ACHN (cell line): ENCODE results near the gene TPMT.
"Not testable (repeated sequence)": the region's sequence is repeated elsewhere in the genome, so short reads cannot be mapped to it uniquely, and the experiment has no call there.

ENCODE experiments used
- DNase-seq: peaks from one replicate; pipeline ENCODE4 v3.0.0-alpha.2; 2015
- in situ Hi-C: cut with HindIII; loops from 2 replicates; pipeline ENCODE4 v1.10.0; 2017; ENCODE audit warnings: low sequenced_read_pairs, low pct_ligation_motif_present, low pct_unique_long_range_greater_than_20kb

Gene TPMT

DNA sequence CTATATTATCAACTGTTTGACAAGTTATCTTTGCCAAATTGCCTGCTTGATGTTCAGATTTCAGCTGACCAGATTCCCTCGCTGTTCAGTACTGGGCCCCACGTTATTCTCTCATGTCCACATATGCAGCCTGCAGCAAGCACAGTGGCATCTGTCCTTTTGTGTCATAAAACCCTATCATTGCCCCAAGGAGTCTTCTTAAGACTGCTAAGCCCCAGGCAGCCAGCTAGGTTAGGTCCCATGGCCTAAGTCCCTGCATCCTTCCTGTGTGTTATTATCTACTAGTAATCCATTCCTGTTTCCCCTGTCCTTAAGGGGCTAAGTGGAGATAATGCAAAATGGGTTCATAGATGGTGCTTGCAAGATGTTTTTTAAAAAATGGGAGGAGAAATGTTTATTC, 7.5 kb upstream of the TPMT start:
- in situ Hi-C loops = no loop called here
- no peak for DNase-seq

DNA sequence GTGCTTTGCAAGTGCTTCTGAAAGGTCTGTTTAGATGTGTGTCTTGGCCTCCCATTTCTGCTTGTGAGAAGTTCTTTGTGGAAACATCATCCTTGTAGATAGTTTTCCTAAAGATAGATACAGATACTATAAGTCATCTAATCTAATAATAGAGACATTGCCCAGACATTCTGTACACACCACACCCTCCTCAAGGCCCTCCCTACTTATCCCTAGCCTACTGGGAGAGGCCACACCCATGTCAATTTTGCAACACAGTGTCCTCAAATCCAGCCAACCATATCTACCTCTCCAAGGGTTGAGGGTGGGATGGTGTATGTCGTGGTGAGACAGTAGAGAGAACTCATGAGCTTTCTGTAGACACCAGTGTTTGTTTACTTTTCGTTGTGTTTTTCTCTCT, 6.6 kb upstream of the TPMT start:
- no peak for DNase-seq
- in situ Hi-C loops = no loop called here

GRCh38 chr6:18160911-18161310, 6.0 kb upstream of the TPMT start:
- in situ Hi-C loops = no loop called here

DNA sequence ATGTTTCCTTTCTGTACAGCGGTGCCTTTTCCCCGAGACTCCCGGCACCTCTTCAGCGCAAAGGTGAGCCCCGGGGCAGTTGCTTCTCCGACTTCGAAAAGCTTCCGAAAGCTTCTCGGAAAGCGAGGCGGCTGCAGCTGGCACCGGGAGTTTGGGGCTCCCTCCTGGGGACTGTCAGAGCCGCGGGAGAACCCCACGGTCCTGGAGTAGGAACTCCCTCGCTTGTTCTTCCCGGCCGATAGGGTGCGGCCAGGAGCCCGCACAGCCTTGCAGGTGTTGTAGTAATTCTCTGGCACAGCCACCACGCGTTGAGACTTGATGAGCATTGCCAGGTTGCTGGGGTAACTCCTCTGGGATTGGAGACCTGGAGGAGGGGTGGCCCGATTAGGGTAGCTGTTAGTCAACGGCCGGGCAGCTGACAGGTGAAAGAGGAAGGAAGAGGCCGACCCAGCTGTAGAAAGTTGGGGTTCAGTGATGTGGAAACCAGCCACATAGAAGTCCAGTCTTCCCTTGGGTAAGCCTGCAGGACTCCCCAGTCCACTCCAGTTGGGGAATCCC, 1.1 kb upstream of the TPMT start:
- in situ Hi-C loops = no loop called here
- peak; percentile 58 for DNase-seq

More at GRCh38 chr6:18160911-18161310, 6.0 kb upstream of the TPMT start:
- no peak for DNase-seq

GRCh38 chr6:18155150-18155863, 430 bp upstream of the TPMT start, which contains the start of gene KDM1B:
Gene KDM1B, plus strand, starts transcription at chr6:18155422. Its CDS starts 4,474 bp downstream, at chr6:18159896.
- DNase-seq = peak; percentile 95
- in situ Hi-C loops = no loop called here

DNA sequence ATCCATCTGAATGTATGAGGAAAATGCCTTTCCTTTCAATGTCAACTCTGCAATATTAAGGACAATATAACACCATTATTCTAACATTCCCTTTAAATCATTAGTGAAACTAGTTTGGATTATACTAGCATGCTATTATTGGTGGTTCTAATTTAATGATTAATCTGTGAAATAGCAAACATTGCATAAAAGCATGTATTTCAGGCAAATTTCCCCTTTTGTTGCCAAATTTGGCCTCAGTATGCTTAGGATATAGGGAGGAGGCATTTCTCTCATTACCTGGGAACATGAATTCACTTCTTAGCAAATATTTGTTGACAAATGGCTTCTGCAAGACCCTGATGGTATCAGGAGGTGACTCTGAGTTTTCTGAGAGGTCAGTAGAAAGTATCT, 1.6 kb downstream of the TPMT start:
- DNase-seq = no peak
- in situ Hi-C loops = no loop called here

GRCh38 chr6:18151801-18152200, 3.1 kb downstream of the TPMT start:
- no peak for DNase-seq
- in situ Hi-C loops = no loop called here

GRCh38 chr6:18151391-18151790, 3.5 kb downstream of the TPMT start:
- DNase-seq, in situ Hi-C loops: not testable (repeated sequence)

DNA sequence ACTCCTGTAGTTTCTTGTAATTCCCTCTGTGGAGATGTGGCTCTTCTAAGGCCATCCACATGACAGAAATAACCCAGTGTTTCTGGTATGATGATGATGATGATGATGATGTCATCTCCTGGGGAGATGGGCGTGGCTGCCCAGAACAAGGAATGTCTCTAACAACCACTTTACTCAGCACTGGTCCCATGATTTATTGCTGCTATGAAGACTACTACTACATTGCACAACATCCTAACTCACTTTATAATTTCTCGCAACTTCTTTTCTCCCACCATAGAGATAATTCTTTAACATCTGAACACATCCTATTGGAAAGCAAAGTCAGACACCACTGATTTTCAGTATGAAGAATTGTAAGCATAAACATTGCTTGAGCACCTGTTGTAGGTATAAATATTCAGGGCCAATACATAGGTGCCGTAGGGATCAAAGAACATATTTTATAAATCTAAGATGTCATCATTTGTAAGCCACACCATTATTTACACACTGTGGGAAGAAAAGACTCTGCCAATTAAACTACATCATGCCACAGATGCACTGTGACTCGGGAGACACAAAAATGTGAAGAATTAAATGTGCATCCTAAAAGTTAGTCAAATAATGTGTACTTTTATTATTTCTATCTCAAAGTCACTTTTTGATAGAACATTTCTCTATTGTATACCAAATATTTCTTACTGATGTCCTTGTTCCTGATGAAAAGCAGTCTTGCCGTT, 6.4 kb downstream of the TPMT start:
- in situ Hi-C loops = no loop called here
- DNase-seq = peak; percentile 56

DNA sequence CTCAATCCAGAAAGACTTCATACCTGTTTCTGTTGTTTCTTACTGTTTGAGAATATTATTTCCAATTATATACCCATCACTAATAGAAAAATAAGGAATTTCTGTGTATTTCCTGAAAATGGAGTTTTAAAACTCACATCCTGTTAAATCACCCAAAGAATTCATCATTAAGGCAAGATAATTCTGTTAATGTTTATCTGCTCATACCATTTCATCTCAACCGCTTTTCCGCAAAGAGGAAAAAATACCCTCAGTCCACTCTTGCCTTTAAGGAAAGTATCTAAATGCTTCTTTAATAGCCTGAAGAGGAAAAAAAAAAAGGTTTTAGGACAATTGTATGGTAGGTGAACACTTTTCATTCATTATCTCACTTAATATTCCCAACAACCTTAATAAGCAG, 7.3 kb downstream of the TPMT start:
- no peak for DNase-seq
- in situ Hi-C loops = no loop called here

DNA sequence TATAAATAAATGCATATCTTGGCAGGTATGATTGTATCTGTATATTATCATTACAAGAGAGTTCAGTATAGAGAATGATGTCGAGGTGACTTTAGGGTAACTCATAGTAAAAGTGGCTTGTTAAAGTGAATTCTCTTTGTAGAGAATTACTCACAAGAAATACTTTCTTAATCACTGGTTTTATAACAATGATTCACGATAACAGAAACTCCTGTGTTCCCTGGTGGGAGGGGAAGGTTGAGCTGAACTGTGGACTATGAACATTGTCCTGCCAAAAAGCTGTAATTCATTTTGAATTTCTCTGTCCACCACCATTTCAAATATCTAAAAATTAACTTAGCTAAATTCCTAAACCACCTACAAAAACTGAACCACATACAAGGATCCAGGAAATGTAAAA, 7.7 kb downstream of the TPMT start:
- DNase-seq = peak; percentile 39
- in situ Hi-C loops = no loop called here

- DNase-seq = no peak
- in situ Hi-C loops = no loop called here
These were observed 12.4 kb downstream of the TPMT start for GRCh38 chr6:18142591-18142861.

- in situ Hi-C loops = no loop called here
- no peak for DNase-seq
These were observed 12.9 kb downstream of the TPMT start for GRCh38 chr6:18141805-18142590.

DNA sequence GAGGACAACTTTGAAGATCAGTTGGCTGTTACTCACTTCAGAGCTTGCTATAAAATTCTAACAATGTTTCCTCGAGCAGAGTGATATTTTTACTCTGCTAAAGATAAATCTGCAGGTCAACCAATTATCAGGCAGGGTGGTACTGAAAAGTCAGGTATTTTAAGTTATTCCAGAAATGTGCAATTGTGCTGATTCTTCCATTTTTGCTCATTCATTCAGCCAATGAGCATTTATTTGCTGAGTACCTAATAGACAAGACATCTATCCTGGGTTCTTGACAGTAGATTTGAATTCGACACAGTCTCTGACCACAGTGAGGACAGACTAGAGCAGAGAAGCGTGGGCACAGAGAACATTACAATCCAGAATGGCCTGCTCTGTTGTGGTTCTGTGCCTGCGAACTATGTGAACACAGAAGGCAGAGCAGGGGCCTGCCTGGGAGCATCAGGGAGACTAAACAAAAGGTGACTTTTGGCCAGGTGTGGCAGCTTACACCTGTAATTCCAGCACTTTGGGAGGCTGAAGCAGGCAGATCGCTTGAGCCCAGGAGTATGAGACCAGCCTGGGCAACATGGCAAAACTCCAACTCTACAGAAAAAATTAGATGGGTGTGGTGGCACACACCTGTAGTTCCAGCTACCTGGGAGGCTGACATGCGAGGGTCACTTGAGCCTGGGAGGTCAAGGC, 14.8 kb downstream of the TPMT start:
- in situ Hi-C loops = no loop called here
- DNase-seq = no peak

- DNase-seq = no peak
- in situ Hi-C loops = no loop called here
These were observed 16.0 kb downstream of the TPMT start for GRCh38 chr6:18138906-18139305.

- in situ Hi-C loops = no loop called here
- DNase-seq = no peak
These were observed 18.6 kb downstream of the TPMT start for GRCh38 chr6:18136260-18136659.

- in situ Hi-C loops = no loop called here
These were observed 19.7 kb downstream of the TPMT start for GRCh38 chr6:18135171-18135570.

DNA sequence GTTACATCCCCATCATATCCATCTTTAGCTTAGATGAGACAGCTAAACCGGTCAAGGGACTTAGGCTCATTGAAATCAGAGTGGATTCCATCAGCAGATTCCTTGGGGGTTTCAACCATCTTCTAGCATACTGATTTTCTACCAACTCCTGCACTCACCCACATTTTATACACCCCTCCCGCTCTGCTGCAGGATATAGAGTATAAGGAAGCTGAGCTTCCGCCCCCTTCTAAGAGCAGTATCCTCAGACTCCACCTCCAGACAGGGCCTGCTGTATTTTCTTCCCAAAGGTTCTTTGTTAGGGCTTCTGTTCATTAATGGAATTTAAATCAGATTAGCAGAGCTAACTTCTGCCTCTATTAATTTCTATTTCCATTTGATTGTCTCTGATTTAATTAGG, 22.5 kb downstream of the TPMT start:
- no peak for DNase-seq
- in situ Hi-C loops = no loop called here

More at GRCh38 chr6:18135171-18135570, 19.7 kb downstream of the TPMT start:
- no peak for DNase-seq

DNA sequence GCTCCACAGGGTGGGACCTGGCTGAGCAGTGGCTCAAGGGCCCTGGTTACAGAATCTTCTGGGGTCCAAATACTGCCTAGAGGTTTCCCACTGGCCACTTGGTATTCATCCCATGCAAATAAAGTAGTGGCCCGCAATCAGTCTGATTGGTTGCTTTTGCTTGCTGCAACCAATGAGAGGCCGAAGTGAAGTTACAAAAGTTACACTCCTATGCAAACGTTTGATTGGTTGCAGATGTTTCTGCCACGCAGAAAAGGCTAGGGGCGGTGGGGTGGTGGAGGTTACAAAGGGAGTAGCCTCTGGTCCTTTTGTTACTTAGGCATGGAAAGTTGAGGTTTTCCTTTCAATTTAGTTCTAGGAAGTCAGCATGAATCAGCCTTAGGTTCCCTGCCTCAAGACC, 28.8 kb downstream of the TPMT start:
- DNase-seq = no peak
- in situ Hi-C loops = no loop called here
